Hematopoietic multipotent progenitor cell treated with erythropoietin and hydrocortisone succinate and interleukin-3 and kit ligand, for 17 days (in vitro differentiated cells): ENCODE measurements around the gene OR5M11.
"Not testable (repeated sequence)": the region's sequence is repeated elsewhere in the genome, so short reads cannot be mapped to it uniquely, and the experiment has no call there.

Source experiments
- DNase-seq: peaks from one replicate; pipeline ENCODE4 v3.0.0-alpha.2; 2015; ENCODE audit warnings: low spot score

OR5M11 gene

GRCh38 chr11:56543157-56543556 lies at the start of gene OR5M11:
OR5M11 (minus strand) TSS chr11:56543257; CDS start chr11:56543257, 0 bp downstream.
- no peak for DNase-seq

DNA sequence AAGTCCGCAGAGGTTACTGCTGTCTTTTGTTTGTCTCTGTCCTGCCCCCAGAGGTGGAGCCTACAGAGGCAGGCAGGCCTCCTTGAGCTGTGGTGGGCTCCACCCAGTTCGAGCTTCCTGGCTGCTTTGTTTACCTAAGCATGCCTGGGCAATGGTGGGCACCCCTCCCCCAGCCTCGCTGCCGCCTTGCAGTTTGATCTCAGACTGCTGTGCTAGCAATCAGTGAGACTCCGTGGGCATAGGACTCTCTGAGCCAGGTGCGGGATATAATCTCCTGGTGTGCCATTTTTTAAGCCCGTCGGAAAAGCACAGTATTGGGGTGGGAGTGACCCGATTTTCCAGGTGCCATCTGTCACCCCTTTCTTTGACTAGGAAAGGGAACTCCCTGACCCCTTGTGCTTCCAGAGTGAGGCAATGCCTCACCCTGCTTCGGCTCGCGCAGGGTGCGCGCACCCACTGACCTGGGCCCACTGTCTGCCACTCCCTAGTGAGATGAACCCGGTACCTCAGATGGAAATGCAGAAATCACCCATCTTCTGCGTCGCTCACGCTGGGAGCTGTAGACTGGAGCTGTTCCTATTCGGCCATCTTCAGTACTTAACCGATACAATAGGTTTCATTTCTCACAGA lies 49.1 kb upstream of the OR5M11 start:
- DNase-seq = not testable (repeated sequence)

- no peak for DNase-seq
These were observed 34.6 kb upstream of the OR5M11 start, which contains the start of gene OR5M10 for GRCh38 chr11:56577621-56578020. OR5M10 (minus strand) TSS chr11:56577721; CDS start chr11:56577721, 0 bp downstream.

DNA sequence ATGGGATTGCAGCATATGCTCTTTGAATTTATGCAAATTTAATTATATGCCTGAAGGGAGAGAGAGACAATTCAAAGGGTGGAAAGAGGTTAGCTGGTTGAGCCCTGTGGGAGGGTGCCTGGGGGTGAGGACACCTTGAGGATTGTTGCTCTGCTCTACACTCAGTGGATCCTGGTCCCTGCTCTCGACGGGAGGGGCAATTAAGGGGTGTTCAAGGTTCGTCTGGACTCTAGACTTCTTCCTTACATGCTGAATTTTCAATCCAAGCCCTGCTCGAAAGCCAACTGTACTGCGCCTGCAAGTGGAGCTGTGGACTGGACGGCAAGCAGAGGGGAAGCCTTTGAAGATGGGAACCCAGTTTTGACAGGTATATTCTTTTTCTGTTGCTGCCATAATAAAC lies 15.5 kb upstream of the OR5M11 start:
- no peak for DNase-seq

DNA sequence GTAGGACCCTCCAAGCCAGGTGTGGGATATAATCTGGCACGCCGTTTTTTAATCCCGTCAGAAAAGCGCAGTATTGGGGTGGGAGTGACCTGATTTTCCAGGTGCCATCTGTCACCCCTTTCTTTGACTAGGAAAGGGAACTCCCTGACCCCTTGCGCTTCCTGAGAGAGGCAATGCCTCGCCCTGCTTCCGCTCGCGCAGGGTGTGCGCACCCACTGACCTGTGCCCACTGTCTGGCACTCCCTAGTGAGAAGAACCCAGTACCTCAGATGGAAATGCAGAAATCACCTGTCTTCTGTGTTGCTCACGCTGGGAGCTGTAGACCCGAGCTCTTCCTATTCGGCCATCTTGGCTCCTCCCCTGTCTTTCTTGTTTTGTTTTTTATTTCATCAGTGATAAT lies 11.6 kb upstream of the OR5M11 start:
- DNase-seq = not testable (repeated sequence)

- no peak for DNase-seq
These were observed 2.5 kb upstream of the OR5M11 start for GRCh38 chr11:56545531-56545930.

GRCh38 chr11:56543739-56544138 lies 682 bp upstream of the OR5M11 start:
- DNase-seq = no peak

- DNase-seq = no peak
These were observed 9.9 kb downstream of the OR5M11 start for GRCh38 chr11:56533054-56533740.

DNA sequence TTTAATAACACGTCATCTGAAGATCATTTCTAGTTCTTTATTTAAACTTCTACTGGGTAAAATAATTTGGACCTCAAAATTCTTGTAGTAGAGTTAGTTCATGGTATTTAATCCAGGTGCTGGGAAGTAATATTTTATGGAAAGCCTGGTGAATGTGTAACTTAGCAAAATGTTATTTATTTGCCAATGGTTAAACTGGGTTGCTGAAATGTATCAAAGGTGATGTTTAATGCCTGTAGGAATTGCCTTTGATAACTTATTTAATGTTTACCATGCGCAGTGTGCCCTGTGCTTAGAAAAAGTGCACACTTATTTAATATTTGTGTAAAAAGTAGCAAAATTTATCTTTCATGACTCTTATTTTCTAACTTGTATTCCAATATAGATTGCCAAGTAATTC lies 11.2 kb downstream of the OR5M11 start:
- DNase-seq = no peak

GRCh38 chr11:56522008-56522407 lies 21.0 kb downstream of the OR5M11 start:
- DNase-seq = no peak

DNA sequence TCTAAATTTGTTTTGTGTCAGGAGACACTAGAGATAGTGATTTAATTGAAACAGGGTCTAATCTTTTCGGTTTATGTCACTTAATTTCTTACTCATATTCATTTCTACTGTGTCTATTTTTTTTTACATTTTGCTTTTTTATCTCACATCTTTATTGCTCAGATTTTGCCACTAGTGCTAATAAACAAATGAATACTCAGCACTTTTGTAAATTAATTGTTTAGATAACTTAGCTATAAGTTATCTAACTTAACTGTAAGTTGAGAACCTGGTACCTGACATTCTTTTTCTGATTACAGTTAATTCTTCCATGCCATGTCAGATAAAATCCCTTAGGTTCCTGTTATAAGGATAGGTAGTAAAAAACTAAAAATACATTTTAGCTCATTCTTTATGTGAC lies 29.8 kb downstream of the OR5M11 start:
- no peak for DNase-seq

DNA sequence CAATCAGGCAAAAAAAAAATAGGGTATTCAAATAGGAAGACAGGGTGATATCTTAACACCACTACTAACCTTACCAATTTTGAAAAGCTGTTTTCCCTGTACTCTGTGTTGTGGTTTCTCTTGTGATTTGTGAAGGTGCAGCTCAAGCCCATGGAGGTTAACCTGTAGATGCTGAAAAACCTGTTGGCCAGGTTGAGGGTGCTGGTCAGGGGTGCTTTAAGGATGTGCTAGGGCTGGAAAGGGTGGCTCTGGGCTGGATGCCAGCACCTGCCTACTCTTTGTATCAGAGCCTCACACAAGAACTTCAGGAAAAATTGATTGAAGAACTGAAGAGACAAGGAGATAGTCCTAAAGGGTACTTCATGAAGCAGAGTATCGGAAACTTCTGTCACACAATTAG lies 33.6 kb downstream of the OR5M11 start:
- no peak for DNase-seq

DNA sequence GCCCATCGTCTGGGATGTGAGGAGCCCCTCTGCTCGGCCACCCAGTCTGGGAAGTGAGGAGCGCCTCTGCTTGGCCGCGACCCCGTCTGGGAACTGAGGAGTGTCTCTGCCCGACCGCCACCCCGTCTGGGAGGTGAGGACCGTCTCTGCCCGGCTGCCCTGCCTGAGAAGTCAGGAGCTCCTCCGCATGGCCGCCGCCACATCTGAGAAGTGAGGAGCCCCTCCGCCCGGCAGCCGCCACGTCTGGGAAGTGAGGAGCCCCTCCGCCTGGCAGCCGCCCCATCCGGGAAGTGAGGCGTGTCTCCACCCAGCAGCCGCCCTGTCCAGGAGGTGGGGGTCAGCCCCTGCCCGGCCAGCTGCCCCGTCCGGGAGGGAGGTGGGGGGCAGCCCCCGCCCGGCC lies 46.0 kb downstream of the OR5M11 start:
- no peak for DNase-seq

GRCh38 chr11:56495117-56495516 lies 47.9 kb downstream of the OR5M11 start:
- no peak for DNase-seq
